C4-2B (cell line): Measurements from ENCODE around the gene SLC25A31.

ENCODE experiments used
- H3K27ac ChIP-seq: fragments of 450-650 bp; 2 replicates; pipeline ENCODE4 v1.5.1; 2017
- ZFX ChIP-seq: fragments of 450-650 bp; IDR thresholded peaks from 2 replicates; pipeline ENCODE4 v1.6.1; 2017
- TF ChIP-seq, protein P1 (sequence below): fragments of 450-650 bp; conservative IDR thresholded peaks from 2 replicates; pipeline ENCODE4 v1.5.1; 2017; ENCODE audit warnings: mild to moderate bottlenecking

Gene SLC25A31

DNA sequence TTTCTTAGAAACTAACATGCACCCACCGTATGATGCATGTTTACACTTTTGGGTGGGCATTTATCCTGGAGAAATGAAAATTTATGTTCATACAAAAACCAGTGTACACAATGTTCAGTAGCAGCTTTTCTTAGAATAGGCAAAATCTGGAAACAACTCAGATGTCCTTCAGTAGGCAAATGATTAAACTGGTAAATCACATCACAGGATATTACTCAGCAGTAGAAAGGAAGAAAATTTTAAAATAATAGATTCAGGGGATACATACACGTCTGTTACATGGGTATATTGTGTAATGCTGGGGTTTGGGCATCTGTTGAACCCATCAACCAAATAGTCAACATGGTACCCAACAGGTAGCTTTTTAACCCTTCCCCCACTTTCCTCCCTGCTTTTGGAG, 26.7 kb downstream of the SLC25A31 start:
- no peak overlapping the region for H3K27ac ChIP-seq
- no peak for TF ChIP-seq ZFX
- TF ChIP-seq, protein P1, sequence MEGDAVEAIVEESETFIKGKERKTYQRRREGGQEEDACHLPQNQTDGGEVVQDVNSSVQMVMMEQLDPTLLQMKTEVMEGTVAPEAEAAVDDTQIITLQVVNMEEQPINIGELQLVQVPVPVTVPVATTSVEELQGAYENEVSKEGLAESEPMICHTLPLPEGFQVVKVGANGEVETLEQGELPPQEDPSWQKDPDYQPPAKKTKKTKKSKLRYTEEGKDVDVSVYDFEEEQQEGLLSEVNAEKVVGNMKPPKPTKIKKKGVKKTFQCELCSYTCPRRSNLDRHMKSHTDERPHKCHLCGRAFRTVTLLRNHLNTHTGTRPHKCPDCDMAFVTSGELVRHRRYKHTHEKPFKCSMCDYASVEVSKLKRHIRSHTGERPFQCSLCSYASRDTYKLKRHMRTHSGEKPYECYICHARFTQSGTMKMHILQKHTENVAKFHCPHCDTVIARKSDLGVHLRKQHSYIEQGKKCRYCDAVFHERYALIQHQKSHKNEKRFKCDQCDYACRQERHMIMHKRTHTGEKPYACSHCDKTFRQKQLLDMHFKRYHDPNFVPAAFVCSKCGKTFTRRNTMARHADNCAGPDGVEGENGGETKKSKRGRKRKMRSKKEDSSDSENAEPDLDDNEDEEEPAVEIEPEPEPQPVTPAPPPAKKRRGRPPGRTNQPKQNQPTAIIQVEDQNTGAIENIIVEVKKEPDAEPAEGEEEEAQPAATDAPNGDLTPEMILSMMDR = no peak

DNA sequence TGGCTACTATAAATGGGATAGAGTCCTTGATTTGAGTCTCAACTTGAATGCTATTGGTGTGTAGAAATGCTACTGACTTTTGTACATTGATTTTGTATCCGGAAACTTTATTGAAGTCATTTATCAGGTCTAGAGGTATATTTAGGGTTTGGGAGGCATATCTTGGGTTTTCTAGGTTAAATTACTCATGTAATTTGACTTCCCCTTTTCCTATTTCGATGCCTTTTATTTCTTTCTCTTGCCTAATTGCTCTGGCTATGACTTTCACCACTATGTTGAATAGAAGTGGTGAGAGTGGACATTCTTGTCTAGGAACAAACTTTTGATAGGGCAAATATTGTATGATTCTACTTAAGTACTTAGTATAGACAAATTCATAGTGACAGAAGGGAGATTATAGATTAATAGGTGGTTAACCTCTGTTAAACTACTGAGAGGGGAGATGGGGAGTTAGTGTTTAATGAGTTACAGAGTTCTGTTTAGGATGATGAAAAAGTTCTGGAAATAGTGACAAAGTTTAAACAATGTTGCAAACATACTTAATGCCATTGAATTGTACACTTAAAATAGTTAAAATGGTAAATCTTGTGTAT, 29.1 kb downstream of the SLC25A31 start:
- H3K27ac ChIP-seq = no peak overlapping the region
- TF ChIP-seq, protein P1 = no peak
- TF ChIP-seq ZFX = no peak

DNA sequence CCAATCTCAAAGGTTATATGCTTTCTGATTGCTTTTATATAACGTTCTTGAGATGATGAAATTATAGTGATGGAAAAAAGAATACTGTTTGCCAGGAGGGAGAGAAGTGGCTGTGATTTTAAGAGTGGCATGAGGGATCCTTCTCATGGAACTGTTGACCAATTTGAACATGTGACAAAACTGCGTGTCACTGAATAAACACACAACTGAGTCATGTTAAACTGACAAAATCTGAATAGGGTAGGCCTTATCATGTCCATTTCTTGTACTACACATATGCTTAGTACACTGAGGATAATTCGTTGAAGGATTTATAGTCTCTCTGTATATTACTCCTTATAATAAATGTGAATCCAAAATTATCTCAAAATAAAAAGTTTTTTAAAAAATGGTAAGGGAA, 29.7 kb downstream of the SLC25A31 start:
- TF ChIP-seq, protein P1 = no peak
- TF ChIP-seq ZFX = no peak
- no peak overlapping the region for H3K27ac ChIP-seq

GRCh38 chr4:127771535-127772275, 41.5 kb downstream of the SLC25A31 start:
- H3K27ac ChIP-seq = no peak overlapping the region
- no peak for TF ChIP-seq ZFX
- TF ChIP-seq, protein P1 = no peak

GRCh38 chr4:127772769-127773671, 42.8 kb downstream of the SLC25A31 start:
- H3K27ac ChIP-seq = no peak overlapping the region
- no peak for TF ChIP-seq ZFX
- TF ChIP-seq, protein P1 = no peak; the same call in 1 of the 2 replicates

DNA sequence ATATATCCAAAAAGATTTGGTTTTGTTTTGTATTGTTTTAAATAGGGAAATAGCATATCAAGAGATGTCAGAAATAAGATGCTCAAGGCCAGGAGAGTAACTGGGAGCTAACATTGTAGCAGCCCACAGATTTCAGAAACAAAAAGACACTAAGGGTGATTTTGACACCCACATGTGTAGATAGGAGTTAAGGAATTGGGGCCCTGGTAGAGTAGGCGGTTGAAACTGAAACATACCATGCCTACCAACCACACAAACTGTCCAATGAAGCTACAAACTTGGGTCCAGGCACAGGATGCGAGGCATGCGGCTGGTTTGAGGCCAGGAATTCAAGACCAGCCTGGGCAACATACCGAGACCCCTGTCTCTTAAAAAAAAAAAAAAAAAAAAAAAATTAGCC, 45.6 kb downstream of the SLC25A31 start:
- TF ChIP-seq, protein P1 = no peak
- no peak for TF ChIP-seq ZFX
- H3K27ac ChIP-seq = no peak overlapping the region

DNA sequence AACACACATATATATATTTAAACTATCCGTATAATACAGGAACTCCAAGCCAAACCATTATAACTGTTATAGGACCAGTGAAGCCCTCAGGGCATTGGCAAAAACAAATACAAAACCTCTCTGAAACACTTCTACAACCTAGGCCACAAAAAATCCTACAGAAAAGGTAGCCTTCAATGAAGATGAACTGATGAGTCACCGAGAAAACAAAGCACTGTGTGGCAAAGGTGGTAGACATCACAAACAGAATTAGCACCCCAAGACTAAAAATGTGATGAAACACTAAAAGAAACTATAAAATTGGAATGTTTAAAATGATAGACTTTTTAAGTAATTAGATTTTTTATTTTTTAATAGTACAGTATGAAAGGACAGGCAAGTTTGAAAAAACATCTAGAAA, 46.4 kb downstream of the SLC25A31 start:
- no peak for TF ChIP-seq ZFX
- TF ChIP-seq, protein P1 = no peak

More for the DNA sequence above, 46.4 kb downstream of the SLC25A31 start:
- no peak overlapping the region for H3K27ac ChIP-seq
